Activated T-cell treated with anti-CD3 and anti-CD28 coated beads, Interleukin-2, amount 50 U/mL, for 72 hours (primary cell): ENCODE measurements around the gene PHLDB2. TPM values are rescaled to one million over a fixed set of nuclear protein-coding genes. Genes with fewer than 3 reads are reported as not detected.
A peak's percentile ranks its signal among the peaks of the same experiment; 100 is the strongest.

ENCODE experiments used
- ATAC-seq, 2 donors: fragments of 150-1000 bp; cut with Tn5 transposase; replicated peaks in 1 of 2; 2 replicates each; pipeline ENCODE4 v1.10.0; 2021; ENCODE audit warnings: moderate library complexity in 2 of 2, mild to moderate bottlenecking in 1 of 2
- DNase-seq, 2 donors: peaks; one replicate each; pipeline ENCODE4 v3.0.0; 2021 to 2022; ENCODE audit warnings: mixed read lengths in 1 of 2
- H3K27ac Mint-ChIP-seq: one replicate; pipeline ENCODE4 v1.8.0; 2022; ENCODE audit warnings: mild to moderate bottlenecking, moderate library complexity, mixed read lengths
- H3K27me3 Mint-ChIP-seq: one replicate; pipeline ENCODE4 v1.8.0; 2022; ENCODE audit warnings: low read depth, mixed read lengths
- H3K36me3 Mint-ChIP-seq, 2 donors: one replicate each; pipeline ENCODE4 v1.8.0; 2022; ENCODE audit warnings: mixed read lengths in 2 of 2, mild to moderate bottlenecking in 1 of 2; ENCODE audit not compliant: insufficient read depth in 2 of 2
- H3K4me1 Mint-ChIP-seq: one replicate; pipeline ENCODE4 v1.8.0; 2022; ENCODE audit warnings: low read depth, mixed read lengths
- H3K4me3 Mint-ChIP-seq, 2 donors: one replicate each; pipeline ENCODE4 v1.8.0; 2022; ENCODE audit warnings: mild to moderate bottlenecking in 2 of 2, mixed read lengths in 2 of 2, moderate library complexity in 2 of 2
- H3K9me3 Mint-ChIP-seq, 2 donors: one replicate each; pipeline ENCODE4 v1.8.0; 2022; ENCODE audit warnings: mixed read lengths in 2 of 2
- total RNA-seq, 2 donors: library from RNA; stranded (reverse); gene quantifications; one replicate each; pipeline ENCODE4 v1.2.3, GENCODE V29; 2022

Gene PHLDB2
- total RNA-seq, 2 donors from 2014 or later, result 1.1 to 2.5 TPM

GRCh38 chr3:111871809-111872623 lies 13.0 kb downstream of the PHLDB2 start:
- Mint-ChIP-seq H3K36me3 (peaks cover 0 to 2% of the 10 kb centered on the region in 2 donors), H3K9me3 (no peaks in the 10 kb centered on the region), H3K27me3 (no peaks in the 10 kb centered on the region), H3K4me1 (no peaks in the 10 kb centered on the region), H3K27ac (no peak overlapping the region), H3K4me3 (no peak overlapping the region)
- DNase-seq (no peak), ATAC-seq (no peak)

GRCh38 chr3:111872979-111873378 lies 13.9 kb downstream of the PHLDB2 start:
- Mint-ChIP-seq H3K27ac (no peak overlapping the region), H3K4me3 (no peak overlapping the region), H3K9me3 (no peaks in the 10 kb centered on the region), H3K36me3 (peaks cover 0 to 2% of the 10 kb centered on the region in 2 donors), H3K27me3 (peaks cover 2% of the 10 kb centered on the region), H3K4me1 (no peaks in the 10 kb centered on the region)
- ATAC-seq, result no peak
- no peak for DNase-seq

GRCh38 chr3:111874177-111874820 lies 15.2 kb downstream of the PHLDB2 start:
- Mint-ChIP-seq H3K4me1 (no peaks in the 10 kb centered on the region), H3K27ac (no peak overlapping the region), H3K4me3 (no peak overlapping the region), H3K27me3 (peaks cover 5% of the 10 kb centered on the region), H3K9me3 (no peaks in the 10 kb centered on the region), H3K36me3 (peaks cover 0 to 2% of the 10 kb centered on the region in 2 donors)
- DNase-seq, result no peak
- no peak for ATAC-seq

GRCh38 chr3:111881480-111881879 lies 22.4 kb downstream of the PHLDB2 start:
- H3K27me3 Mint-ChIP-seq, result peaks cover 5% of the 10 kb centered on the region
- H3K4me1 Mint-ChIP-seq, result peaks cover 4% of the 10 kb centered on the region
- H3K36me3 Mint-ChIP-seq, result peaks cover 0 to 2% of the 10 kb centered on the region in 2 donors
- DNase-seq (no peak), ATAC-seq (no peak)
- H3K9me3 Mint-ChIP-seq, result peaks cover 0 to 2% of the 10 kb centered on the region in 2 donors
- no peak overlapping the region for H3K4me3 Mint-ChIP-seq
- no peak overlapping the region for H3K27ac Mint-ChIP-seq

- no peak overlapping the region for H3K4me3 Mint-ChIP-seq
- no peak overlapping the region for H3K27ac Mint-ChIP-seq
- peaks cover 5% of the 10 kb centered on the region for H3K27me3 Mint-ChIP-seq
- H3K4me1 Mint-ChIP-seq, result peaks cover 4% of the 10 kb centered on the region
- ATAC-seq (no peak), DNase-seq (no peak)
- peaks cover 0 to 2% of the 10 kb centered on the region in 2 donors for H3K36me3 Mint-ChIP-seq
- H3K9me3 Mint-ChIP-seq, result peaks cover 0 to 2% of the 10 kb centered on the region in 2 donors
These were observed 23.1 kb downstream of the PHLDB2 start for GRCh38 chr3:111882194-111882593.

GRCh38 chr3:111882799-111883198 lies 23.7 kb downstream of the PHLDB2 start:
- Mint-ChIP-seq H3K9me3 (peaks cover 0 to 2% of the 10 kb centered on the region in 2 donors), H3K4me3 (no peak overlapping the region), H3K27me3 (peaks cover 5% of the 10 kb centered on the region), H3K4me1 (peaks cover 4% of the 10 kb centered on the region), H3K36me3 (peaks cover 0 to 2% of the 10 kb centered on the region in 2 donors), H3K27ac (no peak overlapping the region)
- peak in 1 of 2 donors; percentile 33 for ATAC-seq
- no peak for DNase-seq

GRCh38 chr3:111884411-111885018 lies 25.4 kb downstream of the PHLDB2 start:
- no peak overlapping the region for H3K27ac Mint-ChIP-seq
- DNase-seq, result no peak

GRCh38 chr3:111885578-111885977 lies 26.5 kb downstream of the PHLDB2 start:
- Mint-ChIP-seq H3K27ac (no peak overlapping the region), H3K4me1 (peaks cover 4% of the 10 kb centered on the region), H3K36me3 (peaks cover 0 to 2% of the 10 kb centered on the region in 2 donors), H3K4me3 (no peak overlapping the region), H3K27me3 (no peaks in the 10 kb centered on the region), H3K9me3 (peaks cover 0 to 2% of the 10 kb centered on the region in 2 donors)
- ATAC-seq (no peak), DNase-seq (no peak)

More at GRCh38 chr3:111884411-111885018, 25.4 kb downstream of the PHLDB2 start:
- no peak for ATAC-seq
- H3K9me3 Mint-ChIP-seq, result peaks cover 0 to 2% of the 10 kb centered on the region in 2 donors
- H3K36me3 Mint-ChIP-seq, result peaks cover 0 to 2% of the 10 kb centered on the region in 2 donors
- no peaks in the 10 kb centered on the region for H3K27me3 Mint-ChIP-seq
- H3K4me1 Mint-ChIP-seq, result peaks cover 4% of the 10 kb centered on the region
- no peak overlapping the region for H3K4me3 Mint-ChIP-seq

GRCh38 chr3:111890051-111890580 lies 31.1 kb downstream of the PHLDB2 start:
- no peak for DNase-seq
- Mint-ChIP-seq H3K9me3 (no peaks in the 10 kb centered on the region), H3K4me1 (no peaks in the 10 kb centered on the region), H3K4me3 (no peak overlapping the region), H3K36me3 (no peaks in the 10 kb centered on the region), H3K27ac (no peak overlapping the region), H3K27me3 (no peaks in the 10 kb centered on the region)
- no peak for ATAC-seq

- H3K4me3 Mint-ChIP-seq, result no peak overlapping the region
- no peak overlapping the region for H3K27ac Mint-ChIP-seq
- H3K9me3 Mint-ChIP-seq, result no peaks in the 10 kb centered on the region
- DNase-seq (no peak), ATAC-seq (no peak)
- no peaks in the 10 kb centered on the region for H3K36me3 Mint-ChIP-seq
- no peaks in the 10 kb centered on the region for H3K4me1 Mint-ChIP-seq
- no peaks in the 10 kb centered on the region for H3K27me3 Mint-ChIP-seq
These were observed 33.0 kb downstream of the PHLDB2 start for GRCh38 chr3:111892070-111892469.

GRCh38 chr3:111895071-111895470 lies 36.0 kb downstream of the PHLDB2 start:
- Mint-ChIP-seq H3K36me3 (no peaks in the 10 kb centered on the region), H3K4me1 (peaks cover 4% of the 10 kb centered on the region), H3K4me3 (no peak overlapping the region), H3K9me3 (no peaks in the 10 kb centered on the region), H3K27me3 (no peaks in the 10 kb centered on the region), H3K27ac (no peak overlapping the region)
- ATAC-seq, result peak; percentile 47 to 52
- no peak for DNase-seq

GRCh38 chr3:111899966-111900365 lies 40.9 kb downstream of the PHLDB2 start:
- Mint-ChIP-seq H3K4me1 (peaks cover 13% of the 10 kb centered on the region), H3K27ac (no peak overlapping the region), H3K27me3 (no peaks in the 10 kb centered on the region), H3K36me3 (no peaks in the 10 kb centered on the region), H3K9me3 (no peaks in the 10 kb centered on the region), H3K4me3 (no peak overlapping the region)
- ATAC-seq (no peak), DNase-seq (no peak)

GRCh38 chr3:111901637-111902036 lies 42.6 kb downstream of the PHLDB2 start:
- DNase-seq, result no peak
- no peaks in the 10 kb centered on the region for H3K9me3 Mint-ChIP-seq
- H3K27ac Mint-ChIP-seq, result no peak overlapping the region
- no peak overlapping the region for H3K4me3 Mint-ChIP-seq
- H3K36me3 Mint-ChIP-seq, result no peaks in the 10 kb centered on the region
- H3K27me3 Mint-ChIP-seq, result no peaks in the 10 kb centered on the region
- no peak for ATAC-seq
- peaks cover 13% of the 10 kb centered on the region for H3K4me1 Mint-ChIP-seq
